ENCODE measurements around the gene KCTD18.

DNA sequence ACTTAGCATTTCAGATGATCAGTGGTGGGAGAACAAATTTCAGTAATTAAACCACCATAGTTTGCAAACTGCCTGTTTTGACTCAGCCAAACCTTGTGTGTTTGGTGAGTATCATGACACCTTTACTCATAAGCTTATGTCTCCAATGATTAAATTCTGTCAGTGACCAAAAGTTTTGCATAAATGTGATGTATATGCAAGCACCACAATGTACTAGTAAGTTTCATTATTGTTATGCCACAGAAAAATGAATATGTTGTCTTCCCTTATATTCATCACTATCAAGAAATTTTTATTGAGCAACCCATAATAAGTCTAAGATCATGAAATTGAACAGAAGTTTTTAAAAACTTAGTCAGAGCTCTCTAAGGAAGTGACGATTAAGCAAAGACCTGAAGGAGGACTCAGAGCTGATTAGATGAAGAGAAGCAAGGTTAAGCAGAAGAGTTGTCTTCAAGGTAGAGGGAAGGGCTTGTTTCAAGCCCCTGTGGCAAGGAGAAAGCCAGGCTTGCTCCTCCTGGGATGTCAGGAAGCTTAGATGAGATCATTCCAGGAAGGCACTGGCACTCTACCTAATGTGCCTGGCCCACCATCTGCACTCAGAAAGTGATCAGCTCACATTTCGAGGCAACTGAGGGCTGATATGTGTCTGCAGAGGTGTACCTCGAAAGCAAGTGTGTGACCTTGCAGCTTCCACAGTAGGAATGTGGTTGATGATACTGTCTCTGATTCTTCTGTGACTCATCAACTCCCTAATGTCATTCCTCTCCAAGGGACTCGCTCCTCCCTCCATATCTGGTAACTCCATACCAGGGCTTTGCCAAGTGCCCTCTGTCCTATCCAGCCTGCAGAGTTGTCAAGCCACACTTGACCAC, 54.7 kb downstream of the KCTD18 start:
- TF ChIP-seq, protein P1, sequence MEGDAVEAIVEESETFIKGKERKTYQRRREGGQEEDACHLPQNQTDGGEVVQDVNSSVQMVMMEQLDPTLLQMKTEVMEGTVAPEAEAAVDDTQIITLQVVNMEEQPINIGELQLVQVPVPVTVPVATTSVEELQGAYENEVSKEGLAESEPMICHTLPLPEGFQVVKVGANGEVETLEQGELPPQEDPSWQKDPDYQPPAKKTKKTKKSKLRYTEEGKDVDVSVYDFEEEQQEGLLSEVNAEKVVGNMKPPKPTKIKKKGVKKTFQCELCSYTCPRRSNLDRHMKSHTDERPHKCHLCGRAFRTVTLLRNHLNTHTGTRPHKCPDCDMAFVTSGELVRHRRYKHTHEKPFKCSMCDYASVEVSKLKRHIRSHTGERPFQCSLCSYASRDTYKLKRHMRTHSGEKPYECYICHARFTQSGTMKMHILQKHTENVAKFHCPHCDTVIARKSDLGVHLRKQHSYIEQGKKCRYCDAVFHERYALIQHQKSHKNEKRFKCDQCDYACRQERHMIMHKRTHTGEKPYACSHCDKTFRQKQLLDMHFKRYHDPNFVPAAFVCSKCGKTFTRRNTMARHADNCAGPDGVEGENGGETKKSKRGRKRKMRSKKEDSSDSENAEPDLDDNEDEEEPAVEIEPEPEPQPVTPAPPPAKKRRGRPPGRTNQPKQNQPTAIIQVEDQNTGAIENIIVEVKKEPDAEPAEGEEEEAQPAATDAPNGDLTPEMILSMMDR (IDR thresholded peaks at IDR 0.05 in 8 of 11, conservative IDR thresholded peaks at IDR 0.05 in 3 of 11), result no peak
- TF ChIP-seq POLR2A (IDR thresholded peaks at IDR 0.05), result no peak
